GM18508 (cell line): ENCODE results near the gene ZC3H8.
"Not testable (repeated sequence)": the region's sequence is repeated elsewhere in the genome, so short reads cannot be mapped to it uniquely, and the experiment has no call there.

Experiments
- ATAC-seq: cut with Tn5 transposase; IDR thresholded peaks from one replicate; pipeline ENCODE4 v1.9.1; 2021; ENCODE audit warnings: moderate number of reproducible peaks; ENCODE audit not compliant: insufficient read depth, unreplicated experiment

ZC3H8 gene

GRCh38 chr2:112260295-112260625 lies 5.4 kb upstream of the ZC3H8 start:
- no peak for ATAC-seq

GRCh38 chr2:112259509-112260294 lies 4.9 kb upstream of the ZC3H8 start:
- ATAC-seq = no peak

- ATAC-seq = no peak
Observed at GRCh38 chr2:112257575-112257974, 2.7 kb upstream of the ZC3H8 start.

- no peak for ATAC-seq
Observed at GRCh38 chr2:112256654-112257053, 1.8 kb upstream of the ZC3H8 start.

GRCh38 chr2:112255875-112256274 lies 1.0 kb upstream of the ZC3H8 start:
- no peak for ATAC-seq

- no peak for ATAC-seq
Observed at GRCh38 chr2:112253261-112253815, 1.5 kb downstream of the ZC3H8 start.

GRCh38 chr2:112251271-112251670 lies 3.6 kb downstream of the ZC3H8 start:
- no peak for ATAC-seq

GRCh38 chr2:112244854-112245253 lies 10.0 kb downstream of the ZC3H8 start:
- ATAC-seq = no peak

GRCh38 chr2:112243233-112243632 lies 11.6 kb downstream of the ZC3H8 start:
- ATAC-seq = no peak

- no peak for ATAC-seq
Observed at GRCh38 chr2:112242384-112242783, 12.5 kb downstream of the ZC3H8 start.

GRCh38 chr2:112239862-112240261 lies 15.0 kb downstream of the ZC3H8 start:
- no peak for ATAC-seq

GRCh38 chr2:112230371-112230770 lies 24.5 kb downstream of the ZC3H8 start:
- ATAC-seq = no peak

- no peak for ATAC-seq
Observed at GRCh38 chr2:112229348-112229747, 25.5 kb downstream of the ZC3H8 start.

GRCh38 chr2:112220831-112221230 lies 34.0 kb downstream of the ZC3H8 start:
- ATAC-seq = no peak

GRCh38 chr2:112220186-112220585 lies 34.7 kb downstream of the ZC3H8 start:
- no peak for ATAC-seq

- no peak for ATAC-seq
Observed at GRCh38 chr2:112217854-112218253, 37.0 kb downstream of the ZC3H8 start.

- no peak for ATAC-seq
Observed at GRCh38 chr2:112216167-112216566, 38.7 kb downstream of the ZC3H8 start.

- ATAC-seq = not testable (repeated sequence)
Observed at GRCh38 chr2:112207905-112208304, 46.9 kb downstream of the ZC3H8 start.

- ATAC-seq = no peak
Observed at GRCh38 chr2:112204411-112204810, 50.4 kb downstream of the ZC3H8 start.

- no peak for ATAC-seq
Observed at GRCh38 chr2:112201696-112202430, 53.0 kb downstream of the ZC3H8 start.

GRCh38 chr2:112199188-112199587 lies 55.7 kb downstream of the ZC3H8 start:
- ATAC-seq = no peak

GRCh38 chr2:112198780-112199179 lies 56.1 kb downstream of the ZC3H8 start:
- ATAC-seq = no peak
